ENCODE results near the gene WNK2. TPM values are rescaled to one million over a fixed set of nuclear protein-coding genes. Genes with fewer than 3 reads are reported as not detected.

The WNK2 gene
- total RNA-seq, 1 donor from 2014 or later, result 1.9 TPM

GRCh38 chr9:93156475-93157008, 27.4 kb upstream of the WNK2 start:
- Histone ChIP-seq H3K27ac (ENCODE audit: low read depth, low read length) (no peak overlapping the region), H3K9ac (ENCODE audit: low read length) (no peak overlapping the region), H3K4me1 (ENCODE audit: insufficient read depth, low read length) (peaks cover 7% of the 10 kb centered on the region), H3K4me2 (ENCODE audit: low read length) (no peak overlapping the region), H3K79me2 (ENCODE audit: insufficient read depth, low read length) (no peaks in the 10 kb centered on the region), H3K27me3 (ENCODE audit: insufficient read depth, low read length) (no peaks in the 10 kb centered on the region), H3K9me3 (ENCODE audit: insufficient read depth, low read depth, low read length) (no peaks in the 10 kb centered on the region), H3K4me3 (ENCODE audit: insufficient read depth, low read depth, low read length) (no peak overlapping the region), H2AFZ (ENCODE audit: low read depth, low read length) (no peak overlapping the region), H4K20me1 (ENCODE audit: insufficient read depth, low read length) (no peaks in the 10 kb centered on the region), H3K36me3 (ENCODE audit: insufficient read depth, low read length) (no peaks in the 10 kb centered on the region)
- H3K4me1 Mint-ChIP-seq (ENCODE audit: low read depth, unreplicated experiment), result peaks cover 6% of the 10 kb centered on the region
- FAIRE-seq (no peak), DNase-seq (ENCODE audit: low read depth) (no peak)
- TF ChIP-seq CTCF (IDR thresholded peaks at IDR 0.05; ENCODE audit: insufficient read depth, low read depth, low read length), result no peak
- no peak for TF ChIP-seq EZH2 (IDR thresholded peaks at IDR 0.05; ENCODE audit: insufficient read depth, low read length)
- H3K27ac Mint-ChIP-seq (ENCODE audit: unreplicated experiment), result no peak overlapping the region
- no peaks in the 10 kb centered on the region for H3K36me3 Mint-ChIP-seq (ENCODE audit: low read depth, unreplicated experiment)
- H3K27me3 Mint-ChIP-seq (ENCODE audit: low read depth, unreplicated experiment), result peaks cover 11% of the 10 kb centered on the region
- no peaks in the 10 kb centered on the region for H3K9me3 Mint-ChIP-seq (ENCODE audit: unreplicated experiment)
- H3K4me3 Mint-ChIP-seq (ENCODE audit: unreplicated experiment), result no peak overlapping the region

- peak overlapping the region; percentile 78 for H3K27ac Mint-ChIP-seq (ENCODE audit: unreplicated experiment)
Observed at GRCh38 chr9:93159601-93160471, 24.1 kb upstream of the WNK2 start.

More at GRCh38 chr9:93159601-93160471, 24.1 kb upstream of the WNK2 start:
- no peaks in the 10 kb centered on the region for H3K9me3 Mint-ChIP-seq (ENCODE audit: unreplicated experiment)
- peaks cover 12% of the 10 kb centered on the region for H3K27me3 Mint-ChIP-seq (ENCODE audit: low read depth, unreplicated experiment)
- peaks cover 6% of the 10 kb centered on the region for H3K4me1 Mint-ChIP-seq (ENCODE audit: low read depth, unreplicated experiment)
- FAIRE-seq, result no peak
- Histone ChIP-seq H3K4me1 (ENCODE audit: insufficient read depth, low read length) (peaks cover 7% of the 10 kb centered on the region), H3K4me2 (ENCODE audit: low read length) (peak overlapping the region; percentile 73), H3K27ac (ENCODE audit: low read depth, low read length) (peak overlapping the region; percentile 18), H3K27me3 (ENCODE audit: insufficient read depth, low read length) (no peaks in the 10 kb centered on the region), H3K36me3 (ENCODE audit: insufficient read depth, low read length) (no peaks in the 10 kb centered on the region), H3K9ac (ENCODE audit: low read length) (peak overlapping the region; percentile 27), H3K79me2 (ENCODE audit: insufficient read depth, low read length) (no peaks in the 10 kb centered on the region), H3K4me3 (ENCODE audit: insufficient read depth, low read depth, low read length) (no peak overlapping the region), H2AFZ (ENCODE audit: low read depth, low read length) (peak overlapping the region; percentile 36), H3K9me3 (ENCODE audit: insufficient read depth, low read depth, low read length) (no peaks in the 10 kb centered on the region), H4K20me1 (ENCODE audit: insufficient read depth, low read length) (no peaks in the 10 kb centered on the region)
- no peak for TF ChIP-seq EZH2 (IDR thresholded peaks at IDR 0.05; ENCODE audit: insufficient read depth, low read length)
- TF ChIP-seq CTCF (IDR thresholded peaks at IDR 0.05; ENCODE audit: insufficient read depth, low read depth, low read length), result peak; percentile 70
- no peaks in the 10 kb centered on the region for H3K36me3 Mint-ChIP-seq (ENCODE audit: low read depth, unreplicated experiment)
- DNase-seq (ENCODE audit: low read depth), result peak; percentile 46
- H3K4me3 Mint-ChIP-seq (ENCODE audit: unreplicated experiment), result no peak overlapping the region
